Vagina (tissue), 2 donors: Measurements from ENCODE around the gene INTS3.

Experiments used
- POLR2A ChIP-seq, 2 donors: fragments of 450-650 bp; IDR thresholded peaks; one replicate each; pipeline ENCODE4 v1.6.1; 2017; ENCODE audit warnings: antibody characterized with exemption in 2 of 2, mild to moderate bottlenecking in 2 of 2, moderate library complexity in 2 of 2
- POLR2AphosphoS5 ChIP-seq, 2 donors: sonication (generic); formaldehyde crosslinking; IDR thresholded peaks; one replicate each; pipeline ENCODE4 v1.9.0; 2017; ENCODE audit warnings: antibody characterized with exemption in 2 of 2, mild to moderate bottlenecking in 2 of 2, low read depth in 1 of 2; ENCODE audit not compliant: insufficient read depth in 1 of 2
- TF ChIP-seq, protein P1 (sequence below), 3 experiments: fragments of 450-650 bp in 2 of 3; fragments of 200-600 bp in 1 of 3; sonication (generic) in 1 of 3; IDR thresholded peaks; one replicate each; pipeline ENCODE4 v1.5.1; 2017 to 2019; ENCODE audit warnings: antibody characterized with exemption in 3 of 3, mild to moderate bottlenecking in 2 of 3, moderate library complexity in 2 of 3

GRCh38 chr1:153754266-153754665 is 26.4 kb downstream of the INTS3 start:
- TF ChIP-seq, protein P1, sequence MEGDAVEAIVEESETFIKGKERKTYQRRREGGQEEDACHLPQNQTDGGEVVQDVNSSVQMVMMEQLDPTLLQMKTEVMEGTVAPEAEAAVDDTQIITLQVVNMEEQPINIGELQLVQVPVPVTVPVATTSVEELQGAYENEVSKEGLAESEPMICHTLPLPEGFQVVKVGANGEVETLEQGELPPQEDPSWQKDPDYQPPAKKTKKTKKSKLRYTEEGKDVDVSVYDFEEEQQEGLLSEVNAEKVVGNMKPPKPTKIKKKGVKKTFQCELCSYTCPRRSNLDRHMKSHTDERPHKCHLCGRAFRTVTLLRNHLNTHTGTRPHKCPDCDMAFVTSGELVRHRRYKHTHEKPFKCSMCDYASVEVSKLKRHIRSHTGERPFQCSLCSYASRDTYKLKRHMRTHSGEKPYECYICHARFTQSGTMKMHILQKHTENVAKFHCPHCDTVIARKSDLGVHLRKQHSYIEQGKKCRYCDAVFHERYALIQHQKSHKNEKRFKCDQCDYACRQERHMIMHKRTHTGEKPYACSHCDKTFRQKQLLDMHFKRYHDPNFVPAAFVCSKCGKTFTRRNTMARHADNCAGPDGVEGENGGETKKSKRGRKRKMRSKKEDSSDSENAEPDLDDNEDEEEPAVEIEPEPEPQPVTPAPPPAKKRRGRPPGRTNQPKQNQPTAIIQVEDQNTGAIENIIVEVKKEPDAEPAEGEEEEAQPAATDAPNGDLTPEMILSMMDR (IDR thresholded peaks at IDR 0.05), result no peak
- no peak for TF ChIP-seq POLR2AphosphoS5 (IDR thresholded peaks at IDR 0.05; ENCODE audit: insufficient read depth in 1 of 2, low read depth in 1 of 2)
- TF ChIP-seq POLR2A (IDR thresholded peaks at IDR 0.05), result no peak
